ENCODE data around the gene BACH2. TPM values are rescaled to one million over a fixed set of nuclear protein-coding genes. Genes with fewer than 3 reads are reported as not detected.

The BACH2 gene
- total RNA-seq, 2 donors from 2014 or later: 0.52 to 1.2 TPM

- Histone ChIP-seq H3K9ac (ENCODE audit: low read depth in 2 of 2, low read length in 2 of 2) (no peak overlapping the region), H3K27me3 (no peaks in the 10 kb centered on the region), H3K36me3 (no peaks in the 10 kb centered on the region), H3K9me3 (no peaks in the 10 kb centered on the region), H3K4me1 (no peaks in the 10 kb centered on the region), H3K4me3 (no peak overlapping the region), H3K27ac (no peak overlapping the region)
- intact Hi-C loops (cut with DNase I): no loop called here
- no peak for DNase-seq
- TF ChIP-seq, protein P1, sequence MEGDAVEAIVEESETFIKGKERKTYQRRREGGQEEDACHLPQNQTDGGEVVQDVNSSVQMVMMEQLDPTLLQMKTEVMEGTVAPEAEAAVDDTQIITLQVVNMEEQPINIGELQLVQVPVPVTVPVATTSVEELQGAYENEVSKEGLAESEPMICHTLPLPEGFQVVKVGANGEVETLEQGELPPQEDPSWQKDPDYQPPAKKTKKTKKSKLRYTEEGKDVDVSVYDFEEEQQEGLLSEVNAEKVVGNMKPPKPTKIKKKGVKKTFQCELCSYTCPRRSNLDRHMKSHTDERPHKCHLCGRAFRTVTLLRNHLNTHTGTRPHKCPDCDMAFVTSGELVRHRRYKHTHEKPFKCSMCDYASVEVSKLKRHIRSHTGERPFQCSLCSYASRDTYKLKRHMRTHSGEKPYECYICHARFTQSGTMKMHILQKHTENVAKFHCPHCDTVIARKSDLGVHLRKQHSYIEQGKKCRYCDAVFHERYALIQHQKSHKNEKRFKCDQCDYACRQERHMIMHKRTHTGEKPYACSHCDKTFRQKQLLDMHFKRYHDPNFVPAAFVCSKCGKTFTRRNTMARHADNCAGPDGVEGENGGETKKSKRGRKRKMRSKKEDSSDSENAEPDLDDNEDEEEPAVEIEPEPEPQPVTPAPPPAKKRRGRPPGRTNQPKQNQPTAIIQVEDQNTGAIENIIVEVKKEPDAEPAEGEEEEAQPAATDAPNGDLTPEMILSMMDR (IDR thresholded peaks at IDR 0.05): no peak
Measured at GRCh38 chr6:90149280-90149679, 147.4 kb downstream of the BACH2 start.

DNA sequence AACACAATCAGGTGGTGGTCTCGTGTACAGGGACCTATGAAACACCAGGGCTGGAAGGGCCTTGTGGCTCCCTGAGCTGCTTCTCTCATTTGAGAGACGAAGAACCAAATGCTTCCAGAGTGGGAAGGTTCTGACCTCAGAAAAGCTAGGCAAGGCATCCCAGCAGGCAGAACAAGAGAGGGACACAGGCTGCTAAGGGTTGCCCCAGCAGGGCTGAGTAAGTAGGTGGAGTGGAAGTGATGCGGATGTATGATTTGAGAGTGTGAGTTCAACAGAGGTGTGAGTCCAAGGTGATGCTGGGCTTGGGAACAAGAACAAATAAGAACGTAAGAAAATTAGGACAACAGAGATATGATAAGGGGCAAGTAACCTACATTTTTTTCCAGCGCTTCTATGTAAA, 147.8 kb downstream of the BACH2 start:
- Histone ChIP-seq H3K4me1 (no peaks in the 10 kb centered on the region), H3K9me3 (no peaks in the 10 kb centered on the region), H3K27ac (no peak overlapping the region), H3K4me3 (no peak overlapping the region), H3K9ac (ENCODE audit: low read depth in 2 of 2, low read length in 2 of 2) (no peak overlapping the region), H3K36me3 (no peaks in the 10 kb centered on the region), H3K27me3 (no peaks in the 10 kb centered on the region)
- intact Hi-C loops (cut with DNase I): no loop called here
- DNase-seq: no peak
- TF ChIP-seq, protein P1 (IDR thresholded peaks at IDR 0.05): no peak

GRCh38 chr6:90146921-90147649, 149.6 kb downstream of the BACH2 start:
- Histone ChIP-seq H3K9ac (ENCODE audit: low read depth in 2 of 2, low read length in 2 of 2) (no peak overlapping the region), H3K27ac (no peak overlapping the region), H3K9me3 (no peaks in the 10 kb centered on the region), H3K27me3 (no peaks in the 10 kb centered on the region), H3K36me3 (no peaks in the 10 kb centered on the region), H3K4me3 (no peak overlapping the region), H3K4me1 (no peaks in the 10 kb centered on the region)
- TF ChIP-seq, protein P1 (IDR thresholded peaks at IDR 0.05): no peak
- DNase-seq: no peak
- intact Hi-C loops (cut with DNase I): no loop called here

DNA sequence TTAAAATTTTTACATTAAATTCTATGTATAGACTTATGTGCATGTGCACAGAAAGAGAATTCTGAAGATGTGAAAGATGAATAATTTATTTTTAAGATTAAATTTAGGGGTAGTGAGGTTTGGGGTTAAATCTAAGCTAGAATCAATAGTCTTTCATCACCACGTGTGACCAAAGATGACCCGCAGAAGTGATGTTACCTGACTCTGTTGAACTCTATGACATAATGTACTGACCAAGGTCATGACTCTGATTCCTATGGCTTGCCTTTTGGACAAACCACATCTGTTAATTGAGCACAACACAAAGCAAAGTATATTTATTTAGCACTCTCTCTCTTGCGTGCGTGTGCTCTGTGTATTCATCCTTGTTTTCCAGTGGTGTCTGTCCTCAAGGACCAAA, 150.6 kb downstream of the BACH2 start:
- Histone ChIP-seq H3K27ac (no peak overlapping the region), H3K36me3 (no peaks in the 10 kb centered on the region), H3K4me1 (no peaks in the 10 kb centered on the region), H3K4me3 (no peak overlapping the region), H3K27me3 (no peaks in the 10 kb centered on the region), H3K9me3 (no peaks in the 10 kb centered on the region), H3K9ac (ENCODE audit: low read depth in 2 of 2, low read length in 2 of 2) (no peak overlapping the region)
- TF ChIP-seq, protein P1 (IDR thresholded peaks at IDR 0.05): no peak
- no peak for DNase-seq
- intact Hi-C loops (cut with DNase I): no loop called here

DNA sequence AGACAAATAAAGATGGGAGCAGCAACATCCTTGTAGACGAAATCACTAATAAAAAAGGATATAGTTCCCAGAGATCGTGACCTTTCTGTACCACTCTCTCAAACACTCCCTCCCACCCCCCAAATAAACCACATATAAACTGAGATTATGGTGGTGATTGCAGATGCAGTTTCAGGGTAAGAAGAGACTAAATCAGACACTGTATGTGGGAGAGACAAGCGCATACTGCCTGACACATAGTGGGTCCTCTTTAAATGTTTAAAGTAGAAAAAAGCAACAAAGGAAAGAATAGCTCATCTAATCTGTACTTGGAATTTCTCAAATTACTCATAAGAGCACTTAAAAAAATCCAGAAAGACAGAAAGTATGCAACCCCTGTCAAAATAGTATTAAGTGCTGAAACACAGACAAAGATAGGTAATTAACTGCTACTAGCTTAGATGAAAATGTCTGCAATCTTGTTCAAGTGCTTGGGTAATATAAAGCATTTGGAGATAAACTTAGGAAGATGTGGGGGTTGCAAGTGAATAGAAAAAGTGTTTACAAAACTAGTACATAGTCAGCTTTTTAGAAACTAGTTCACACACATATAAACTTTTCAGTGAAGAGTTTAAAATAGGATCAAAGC, 151.6 kb downstream of the BACH2 start:
- Histone ChIP-seq H3K4me3 (no peak overlapping the region), H3K9ac (ENCODE audit: low read depth in 2 of 2, low read length in 2 of 2) (no peak overlapping the region), H3K4me1 (no peaks in the 10 kb centered on the region), H3K36me3 (no peaks in the 10 kb centered on the region), H3K9me3 (no peaks in the 10 kb centered on the region), H3K27me3 (no peaks in the 10 kb centered on the region), H3K27ac (no peak overlapping the region)
- TF ChIP-seq, protein P1 (IDR thresholded peaks at IDR 0.05): no peak
- intact Hi-C loops (cut with DNase I): no loop called here
- no peak for DNase-seq
